Measurements from ENCODE around the gene MTMR12. TPM values are rescaled to one million over a fixed set of nuclear protein-coding genes. Genes with fewer than 3 reads are reported as not detected.
"Not testable (repeated sequence)": the region's sequence is repeated elsewhere in the genome, so short reads cannot be mapped to it uniquely, and the experiment has no call there.

The MTMR12 gene
- total and polyA plus RNA-seq, 10 of the 15 experiments (the other 5 are each of a cell fraction or from before 2014, with no cell fraction given), result 5.0 to 22.9 (median 16.3) TPM

- H3K4me1 ChIP-seq (ENCODE audit: control insufficient read depth, insufficient read depth, low read length); H4K20me1 ChIP-seq (ENCODE audit: control insufficient read depth, insufficient read depth); BruUV-seq (replicated peaks); H2AFZ ChIP-seq (ENCODE audit: control insufficient read depth, low read depth, low read length); H3K27me3 ChIP-seq (replicated peaks in 1 of 2; ENCODE audit: control insufficient read depth in 2 of 2, insufficient read depth in 2 of 2, low read length in 1 of 2); SMC1A ChIA-PET (ENCODE audit: uncharacterized antibody, unreplicated experiment); intact Hi-C loops (cut with micrococcal nuclease; ENCODE audit: unreplicated experiment); FAIRE-seq; H3K4me2 ChIP-seq (ENCODE audit: control insufficient read depth, insufficient read depth); H3K36me3 ChIP-seq (ENCODE audit: control insufficient read depth in 2 of 2, insufficient read depth in 2 of 2, low read length in 1 of 2); H3K4me3 ChIP-seq; DNase-seq (ENCODE audit: low read depth, low spot score); H3K9me3 ChIP-seq (replicated peaks; ENCODE audit: control insufficient read depth, insufficient read depth, low read length); H3K27ac ChIP-seq (ENCODE audit: control insufficient read depth, insufficient read depth); H3K9ac ChIP-seq (ENCODE audit: control insufficient read depth, insufficient read depth, low read length); in situ Hi-C loops (cut with MboI); H3K79me2 ChIP-seq (ENCODE audit: control insufficient read depth, insufficient read depth, low read length); POLR2A ChIA-PET: not testable (repeated sequence)
- 75% methylated on average over 2 of the region's 2 CpGs for WGBS (ENCODE audit: insufficient coverage, insufficient replicate concordance, low lambda C conversion rate, missing lambda C conversion rate)
- peak; percentile 55; the same call in 2 of the 3 replicates for ATAC-seq
- CTCF ChIA-PET, result interaction anchor here (0.9 to 1.4 kb wide), 2 partner anchors 8 to 22 kb away, joined by 3 to 5 read pairs; no protein-coding TSS in a partner anchor
- TF ChIP-seq SPI1 (IDR thresholded peaks at IDR 0.05; ENCODE audit: borderline replicate concordance, insufficient read depth, low read depth, low read length), result peak; percentile 62; the same call in 1 of the 2 replicates
- TF ChIP-seq IKZF2 (IDR thresholded peaks at IDR 0.05), result 0 out of 4 replicates have a peak, but pooled peaks have one; percentile 13 to 16
- TF ChIP-seq CBX5 (IDR thresholded peaks at IDR 0.05; ENCODE audit: low read depth), result 0 out of 2 replicates have a peak, but pooled peaks have one; percentile 19
- peak; percentile 18 for TF ChIP-seq SKIL (IDR thresholded peaks at IDR 0.05; ENCODE audit: low read depth, poor library complexity, severe bottlenecking)
- 0 out of 2 replicates have a peak, but pooled peaks have one; percentile 17 for TF ChIP-seq IKZF1 (conservative IDR thresholded peaks at IDR 0.05)
- RAD21 ChIA-PET (ENCODE audit: unreplicated experiment), result interaction anchor here (0.6 kb wide), 1 partner anchor 125 kb away, joined by 3 read pairs; no protein-coding TSS in a partner anchor
These were observed 9.0 kb upstream of the MTMR12 start for GRCh38 chr5:32321787-32322186.
